ENCODE results near the gene PCYT1A.
"Not testable (repeated sequence)": the region's sequence is repeated elsewhere in the genome, so short reads cannot be mapped to it uniquely, and the experiment has no call there.

PCYT1A gene

GRCh38 chr3:196287440-196288140, at the start of gene PCYT1A:
Gene PCYT1A (minus strand): TSS chr3:196287726. CDS start chr3:196270531, 17,195 bp downstream.
- DNase-seq: peak; percentile 88

DNA sequence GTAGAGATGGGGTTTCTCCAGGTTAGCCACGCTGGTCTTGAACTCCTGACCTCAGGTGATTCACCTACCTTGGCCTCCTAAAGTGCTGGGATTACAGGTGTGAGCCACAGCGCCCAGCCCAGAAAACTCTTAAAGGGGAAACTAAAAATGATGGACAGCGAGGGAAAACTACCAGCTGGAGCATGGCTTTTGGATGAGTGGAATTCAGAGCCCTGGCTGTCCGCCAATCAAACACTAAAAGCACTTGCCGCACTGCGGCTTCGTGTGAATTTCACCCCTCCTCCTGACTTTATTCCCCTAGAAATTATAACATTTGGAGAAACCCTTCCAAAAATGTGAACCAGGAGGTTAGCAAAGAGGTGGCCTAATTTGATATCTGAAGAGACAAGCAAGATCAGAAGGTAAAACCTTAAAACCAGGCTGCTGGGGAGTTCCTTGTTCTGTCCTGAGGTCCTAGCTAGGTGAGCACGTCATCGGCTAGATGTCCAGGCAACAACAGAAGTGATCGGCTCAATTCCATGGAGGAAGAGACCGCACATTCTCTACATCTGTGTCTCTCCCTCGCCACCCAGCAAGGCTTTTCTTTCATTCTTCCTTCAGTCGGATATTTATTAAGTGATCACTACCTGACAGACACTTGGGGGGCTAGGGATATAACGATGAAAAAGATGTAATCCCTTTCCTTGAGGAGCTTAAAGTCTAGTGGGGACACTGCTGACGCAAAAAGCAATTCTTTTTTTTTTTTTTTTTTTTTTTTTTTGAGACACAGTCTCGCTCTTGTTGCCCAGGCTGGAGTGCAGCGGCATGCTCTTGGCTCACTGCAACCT, 49.0 kb upstream of the PCYT1A start:
- no peak for DNase-seq

GRCh38 chr3:196335503-196335948, 48.0 kb upstream of the PCYT1A start:
- DNase-seq: no peak

DNA sequence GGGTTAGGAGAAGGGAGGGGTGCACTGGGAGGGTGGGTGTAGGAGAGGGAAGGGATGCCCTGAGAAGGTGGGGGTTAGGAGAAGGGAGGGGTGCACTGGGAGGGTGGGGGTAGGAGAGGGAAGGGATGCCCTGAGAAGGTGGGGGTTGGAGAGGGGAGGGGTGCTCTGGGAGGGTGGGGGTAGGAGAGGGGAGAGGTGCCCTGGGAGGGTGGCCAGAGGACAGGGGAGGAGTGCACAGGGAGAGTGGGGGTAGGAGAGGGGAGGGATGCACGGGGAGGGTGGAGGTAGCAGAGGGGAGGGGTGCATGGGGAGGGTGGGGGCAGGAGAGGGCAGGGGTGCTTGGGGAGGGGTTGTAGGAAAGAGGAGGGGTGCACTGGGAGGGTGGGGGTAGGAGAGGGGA, 47.5 kb upstream of the PCYT1A start:
- DNase-seq: no peak

DNA sequence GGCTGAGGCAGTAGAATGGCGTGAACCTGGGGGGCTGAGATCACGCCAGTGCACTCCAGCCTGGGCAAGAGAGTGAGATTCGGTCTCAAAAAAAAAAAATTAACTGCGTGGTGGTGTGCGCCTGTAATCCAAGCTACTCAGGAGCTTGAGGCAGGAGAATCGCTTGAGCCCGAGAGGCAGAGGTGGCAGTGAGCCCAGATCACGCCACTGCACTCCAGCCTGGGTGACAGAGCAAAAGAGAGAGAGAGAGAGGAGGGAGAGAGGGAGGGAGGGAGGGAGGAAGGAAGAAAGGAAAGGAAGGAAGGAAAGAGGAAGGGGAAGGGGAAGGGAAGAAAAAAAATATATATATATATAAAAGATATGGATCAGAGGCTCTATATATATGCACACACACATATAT, 44.6 kb upstream of the PCYT1A start:
- DNase-seq: no peak

DNA sequence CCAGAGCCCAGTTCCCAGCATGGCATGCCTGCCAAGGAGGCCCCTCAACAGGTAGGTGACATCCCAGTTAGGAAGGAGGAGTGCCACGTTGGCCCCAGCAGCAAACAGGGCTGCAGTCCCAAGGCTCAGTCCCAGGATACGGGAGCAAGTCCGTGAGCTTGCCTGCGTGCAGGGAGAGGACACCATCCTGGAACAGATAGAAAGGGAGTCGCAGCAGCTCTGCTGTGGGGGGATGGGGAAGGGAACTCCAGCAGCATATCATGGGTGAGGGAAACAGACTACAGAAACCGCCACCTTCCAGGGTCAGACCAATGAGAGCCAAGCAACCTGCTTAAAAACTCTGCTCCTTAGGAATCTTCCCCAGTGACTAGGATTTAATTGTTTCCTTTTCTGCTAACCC, 39.9 kb upstream of the PCYT1A start:
- DNase-seq: no peak

- no peak for DNase-seq
Measured at GRCh38 chr3:196326936-196327335, 39.4 kb upstream of the PCYT1A start.

- DNase-seq: no peak
Measured at GRCh38 chr3:196323691-196324090, 36.2 kb upstream of the PCYT1A start.

DNA sequence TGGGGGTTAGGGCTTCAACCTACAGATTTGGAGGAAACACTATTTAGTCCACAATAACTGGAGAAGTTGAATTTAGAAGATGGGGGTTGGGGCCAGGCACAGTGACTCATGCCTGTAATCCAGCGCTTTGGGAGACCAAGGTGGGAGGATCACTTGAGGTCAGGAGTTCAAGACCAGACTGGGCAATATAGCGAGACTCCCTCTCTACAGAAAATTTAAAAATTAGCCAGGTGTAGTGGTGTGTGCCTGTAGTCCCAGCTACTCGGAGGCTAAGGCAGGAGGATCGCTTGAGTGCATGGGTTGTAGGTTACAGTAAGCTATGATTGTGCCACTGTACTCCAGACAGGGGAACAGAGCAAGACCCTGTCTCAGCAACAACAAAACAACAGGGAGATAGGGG, 35.5 kb upstream of the PCYT1A start:
- DNase-seq: no peak

DNA sequence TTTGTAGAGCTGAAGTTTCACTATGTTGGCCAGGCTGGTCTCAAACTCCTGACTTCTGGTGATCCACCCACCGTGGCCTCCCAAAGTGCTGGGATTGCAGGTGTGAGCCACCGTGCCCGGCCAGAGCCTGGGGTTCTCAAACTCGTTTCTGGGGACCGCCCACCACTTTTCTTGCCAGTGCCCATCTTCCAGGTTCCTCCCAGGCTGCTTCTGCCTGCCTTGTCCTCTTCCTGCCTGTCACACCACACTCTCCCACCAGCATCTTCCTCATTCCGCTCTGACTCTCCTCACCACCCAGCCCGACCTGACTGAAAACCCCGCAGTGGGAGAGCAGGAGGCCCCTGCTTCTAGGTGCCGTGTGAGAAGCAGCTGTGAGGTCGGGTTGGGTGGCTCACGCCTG, 33.6 kb upstream of the PCYT1A start:
- no peak for DNase-seq

GRCh38 chr3:196320137-196320536, 32.6 kb upstream of the PCYT1A start:
- DNase-seq: no peak

DNA sequence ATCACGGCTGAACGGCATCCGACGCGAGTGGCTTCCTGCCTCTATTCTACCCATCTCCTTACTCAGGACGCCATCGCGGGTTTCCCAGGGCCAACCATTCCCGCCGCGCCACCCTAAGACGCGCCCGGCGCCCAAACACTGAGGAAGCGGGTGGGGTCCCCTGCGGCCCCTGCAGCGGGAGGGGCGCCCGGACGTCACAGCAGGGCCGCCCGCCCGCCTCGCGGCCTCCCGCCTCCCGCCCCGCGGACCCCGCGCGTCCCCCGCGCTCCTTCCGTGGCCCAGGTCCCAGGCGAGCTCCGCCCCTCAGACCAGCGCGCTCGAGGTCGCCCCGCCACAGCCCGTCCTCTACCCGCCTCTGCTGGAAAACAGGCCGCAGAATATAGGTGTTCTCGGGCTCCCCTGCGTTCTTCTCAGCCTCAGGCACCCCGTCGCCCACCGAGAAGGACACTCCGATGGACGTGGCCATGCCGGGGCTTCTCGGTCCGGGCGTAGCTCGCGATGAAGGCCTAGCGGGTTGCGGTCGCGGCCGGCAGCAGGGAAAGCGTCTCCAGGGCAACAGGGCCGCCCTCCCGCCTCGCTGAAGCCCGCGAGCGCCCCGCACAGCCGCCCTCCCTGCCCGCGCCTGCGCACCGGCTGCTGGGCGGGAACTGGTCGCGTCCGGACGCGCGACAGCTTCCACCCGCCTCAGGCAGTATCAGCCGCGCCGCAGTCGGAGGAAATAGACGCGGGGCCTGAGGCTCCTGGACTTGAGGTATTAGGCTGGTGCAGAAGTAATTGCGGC, 30.4 kb upstream of the PCYT1A start, which contains the start of gene DYNLT2B:
DYNLT2B (minus strand) TSS at position 554 of the 781 bp plus-strand sequence; CDS start at position 466, 88 bp downstream.
- peak; percentile 74 for DNase-seq

DNA sequence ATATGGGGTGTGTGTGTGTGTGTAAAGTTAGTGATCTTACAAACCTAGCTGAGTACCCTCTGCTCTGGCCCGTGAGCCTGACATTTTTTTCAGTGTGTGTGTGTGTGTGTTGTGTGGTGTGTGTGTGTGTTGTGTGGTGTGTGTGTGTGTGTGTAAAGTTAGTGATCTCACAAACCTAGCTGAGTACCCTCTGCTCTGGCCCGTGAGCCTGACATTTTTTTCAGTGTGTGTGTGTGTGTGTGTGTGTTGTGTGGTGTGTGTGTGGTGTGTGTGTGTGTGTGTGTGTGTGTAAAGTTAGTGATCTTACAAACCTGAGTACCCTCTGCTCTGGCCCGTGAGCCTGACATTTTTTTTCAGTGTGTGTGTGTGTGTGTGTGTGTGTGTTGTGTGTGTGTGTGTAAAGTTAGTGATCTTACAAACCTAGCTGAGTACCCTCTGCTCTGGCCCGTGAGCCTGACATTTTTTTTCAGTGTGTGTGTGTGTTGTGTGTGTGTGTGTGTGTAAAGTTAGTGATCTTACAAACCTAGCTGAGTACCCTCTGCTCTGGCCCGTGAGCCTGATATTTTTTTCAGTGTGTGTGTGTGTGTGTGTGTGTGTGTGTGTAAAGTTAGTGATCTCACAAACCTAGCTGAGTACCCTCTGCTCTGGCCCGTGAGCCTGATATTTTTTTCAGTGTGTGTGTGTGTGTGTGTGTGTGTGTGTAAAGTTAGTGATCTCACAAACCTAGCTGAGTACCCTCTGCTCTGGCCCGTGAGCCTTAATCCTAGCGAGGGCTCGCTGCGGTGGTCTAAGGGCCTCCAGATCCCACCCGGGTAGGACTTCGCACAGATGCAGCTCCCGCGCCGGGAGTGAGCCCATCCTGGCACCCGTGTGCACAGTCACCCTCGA, 29.5 kb upstream of the PCYT1A start:
- not testable (repeated sequence) for DNase-seq

DNA sequence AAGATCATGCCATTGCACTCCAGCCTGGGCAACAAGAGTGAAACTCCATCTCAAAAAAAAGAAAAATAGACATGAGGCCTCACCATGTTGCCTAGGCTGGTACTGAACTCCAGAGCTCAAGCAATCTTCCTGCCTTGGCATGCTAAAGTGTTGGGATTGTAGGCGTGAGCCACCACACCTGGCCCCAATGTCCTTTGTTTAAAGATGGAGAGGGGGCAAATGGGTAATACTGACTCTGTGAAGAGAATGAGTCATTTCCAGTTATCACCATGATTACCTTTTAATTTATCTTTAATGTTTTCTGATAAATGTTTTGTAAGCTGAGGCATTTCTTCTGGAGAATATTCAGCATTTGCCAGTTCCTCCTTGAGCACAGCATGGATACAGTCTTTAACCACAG, 28.3 kb upstream of the PCYT1A start:
- DNase-seq: no peak

GRCh38 chr3:196314597-196314996, 27.1 kb upstream of the PCYT1A start:
- DNase-seq: no peak

DNA sequence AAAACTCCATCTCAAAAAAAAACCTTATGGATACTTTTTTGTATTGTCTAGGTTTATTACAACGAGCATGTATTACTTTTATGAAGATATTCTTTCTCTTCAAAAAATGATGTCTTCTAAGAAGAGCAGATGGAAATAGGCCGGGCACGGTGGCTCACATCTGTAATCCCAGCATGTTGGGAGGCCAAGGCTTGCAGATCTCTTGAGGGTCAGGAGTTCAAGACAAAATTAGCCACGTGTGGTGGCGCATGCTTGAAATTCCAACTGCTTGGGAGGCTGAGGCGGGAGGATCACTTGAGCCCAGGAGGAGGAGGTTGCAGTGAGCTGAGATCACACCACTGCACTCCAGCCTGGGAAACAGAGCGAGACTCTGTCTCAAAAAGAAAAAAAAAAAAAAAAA, 26.6 kb upstream of the PCYT1A start:
- not testable (repeated sequence) for DNase-seq

GRCh38 chr3:196302960-196303359, 15.4 kb upstream of the PCYT1A start:
- DNase-seq: not testable (repeated sequence)

- not testable (repeated sequence) for DNase-seq
Measured at GRCh38 chr3:196302551-196302950, 15.0 kb upstream of the PCYT1A start.

DNA sequence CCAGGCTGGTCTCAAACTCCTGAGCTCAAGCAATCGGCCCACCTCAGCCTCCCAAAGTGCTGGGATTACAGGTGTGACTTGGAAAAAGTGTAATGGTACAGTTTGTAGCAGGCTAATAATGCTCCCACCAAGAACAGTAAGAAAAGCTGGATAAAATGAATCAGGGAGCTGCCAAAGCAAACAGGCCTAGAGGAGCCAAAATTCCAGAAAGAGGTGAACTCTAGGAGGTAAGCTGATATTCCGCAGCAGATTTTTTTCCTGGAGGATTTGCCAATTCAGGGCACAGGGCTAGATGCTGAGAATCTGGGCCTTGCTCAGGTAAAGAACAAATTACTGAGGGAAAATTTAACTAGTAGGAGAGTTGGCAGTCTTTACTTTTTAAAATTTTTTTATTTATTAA, 11.0 kb upstream of the PCYT1A start:
- no peak for DNase-seq

DNA sequence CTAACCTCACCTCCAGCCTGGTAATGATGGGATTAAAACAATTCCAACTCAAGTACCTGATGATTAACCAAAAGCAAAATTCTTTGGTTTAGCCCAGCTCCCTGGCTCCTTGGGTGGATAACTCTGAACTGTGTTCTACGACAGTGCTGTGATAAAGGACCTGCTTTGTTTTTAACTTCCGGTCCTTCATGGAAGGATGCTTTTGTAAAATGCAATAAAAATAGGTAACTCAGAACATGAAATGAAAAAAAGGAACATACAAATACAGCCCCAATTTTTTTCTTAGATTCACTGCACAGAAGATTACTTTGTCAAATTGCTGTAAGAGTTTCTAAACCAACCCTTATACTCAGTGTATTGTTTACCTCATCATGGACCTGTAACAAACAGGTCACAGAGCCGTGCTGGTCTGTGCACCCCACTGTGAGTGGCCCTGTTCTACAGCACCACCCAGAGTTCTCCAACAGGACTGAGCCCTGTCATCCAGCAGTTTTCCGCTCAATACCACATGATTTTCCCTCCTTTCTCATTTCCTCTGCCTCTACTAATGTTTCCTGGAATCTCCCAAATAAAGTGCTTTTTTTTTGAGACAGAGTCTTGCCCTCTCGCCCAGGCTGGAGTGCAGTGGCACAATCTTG, 4.9 kb upstream of the PCYT1A start:
- DNase-seq: no peak

- no peak for DNase-seq
Measured at GRCh38 chr3:196288141-196288460, 575 bp upstream of the PCYT1A start.

GRCh38 chr3:196287090-196287439, 461 bp downstream of the PCYT1A start:
- DNase-seq: no peak
